K562 (cell line): ENCODE results near the gene INPP1. TPM values are rescaled to one million over a fixed set of nuclear protein-coding genes. Genes with fewer than 3 reads are reported as not detected.
"Not testable (repeated sequence)": the region's sequence is repeated elsewhere in the genome, so short reads cannot be mapped to it uniquely, and the experiment has no call there.

Experiments
- ATAC-seq: fragments of 200-7000 bp; cut with Tn5 transposase; 3 replicates; pipeline ENCODE4 v1.9.1; 2020; ENCODE audit warnings: moderate library complexity
- BruUV-seq: library from RNA; stranded (reverse); fragments of 400-500 nt; replicated peaks from 2 replicates; lab custom pipeline; 2021; lab: Mats Ljungman, UMichigan
- CTCF ChIA-PET: fragments of 300-600 bp; formaldehyde crosslinking; extraction: SDS; loops from one replicate; lab custom pipeline; 2021; ENCODE audit warnings: low intra/inter-chr PET ratio; lab: Yijun Ruan, JAX
- POLR2A ChIA-PET: fragments of 300-600, 350-650 bp; sonication (Branson Sonifier 250); formaldehyde crosslinking; extraction: SDS; loops from one replicate; lab custom pipeline; 2021; ENCODE audit warnings: antibody characterized with exemption, inconsistent platforms; lab: Yijun Ruan, JAX
- DNase-seq, 4 experiments: peaks; one replicate each; pipeline versions ENCODE4 v3.0.0 to v3.0.0-alpha.2; 2011 to 2018; ENCODE audit warnings: low spot score in 3 of 4, mixed read lengths in 3 of 4; ENCODE audit errors: extremely low read depth in 1 of 4
- FAIRE-seq: peaks from 2 replicates; lab custom pipeline; 2011; peaks lifted over from hg19 to GRCh38; lab: Jason Lieb, UNC
- H2AFZ ChIP-seq: 2 replicates; pipeline ENCODE4 v1.6.0; 2011; ENCODE audit warnings: low read depth, low read length, control low read depth, inconsistent platforms
- H3K27ac ChIP-seq: fragments of 200-600 bp; 3 replicates; pipeline ENCODE4 v1.8.0; 2011; ENCODE audit warnings: low read depth, mild to moderate bottlenecking, control low read depth, inconsistent platforms, low read length, moderate library complexity, mixed read lengths; ENCODE audit errors: extremely low read depth
- H3K27me3 ChIP-seq, 2 experiments: fragments of 300-600 bp in 1 of 2; 2 replicates in 1 of 2; 3 replicates in 1 of 2; pipeline versions ENCODE4 v1.6.0 to v1.8.0; 2011; ENCODE audit warnings: inconsistent platforms in 2 of 2, low read length in 2 of 2, mild to moderate bottlenecking in 1 of 2, mixed read lengths in 1 of 2, moderate library complexity in 1 of 2; ENCODE audit not compliant: control insufficient read depth in 2 of 2, insufficient read depth in 2 of 2
- H3K36me3 ChIP-seq: fragments of 300-600 bp; 3 replicates; pipeline ENCODE4 v1.8.0; 2011; ENCODE audit warnings: mild to moderate bottlenecking, low read length, inconsistent platforms; ENCODE audit not compliant: control insufficient read depth, insufficient read depth
- H3K4me1 ChIP-seq, 2 experiments: fragments of 200-600 bp in 1 of 2; replicated peaks in 1 of 2; 2 replicates in 1 of 2; 3 replicates in 1 of 2; pipeline versions ENCODE4 v1.5.1 to v1.8.0; 2011; ENCODE audit warnings: inconsistent platforms in 2 of 2, low read length in 2 of 2, mild to moderate bottlenecking in 1 of 2, mixed read lengths in 1 of 2, moderate library complexity in 1 of 2; ENCODE audit not compliant: control insufficient read depth in 2 of 2, insufficient read depth in 2 of 2
- H3K4me2 ChIP-seq: 2 replicates; pipeline ENCODE4 v1.6.1; 2011; ENCODE audit warnings: low read length, control low read depth, inconsistent platforms, mixed read lengths; ENCODE audit not compliant: insufficient read depth
- H3K4me3 ChIP-seq: fragments of 200-600 bp; sonication (generic), shearing (Covaris generic); 2 replicates; pipeline ENCODE4 v1.5.1; 2016; ENCODE audit warnings: control low read depth, inconsistent platforms
- H3K79me2 ChIP-seq: fragments of 200-600 bp; 3 replicates; pipeline ENCODE4 v1.8.0; 2011; ENCODE audit warnings: low read length, inconsistent platforms; ENCODE audit not compliant: control insufficient read depth, insufficient read depth
- H3K9ac ChIP-seq, 2 experiments: 2 replicates each; pipeline versions ENCODE4 v1.6.0 to v1.6.1; 2011; ENCODE audit warnings: low read depth in 2 of 2, low read length in 2 of 2, control low read depth in 1 of 2, inconsistent platforms in 1 of 2, mild to moderate bottlenecking in 1 of 2, mixed read lengths in 1 of 2; ENCODE audit not compliant: insufficient read depth in 1 of 2
- H3K9me1 ChIP-seq: one replicate; pipeline ENCODE4 v1.6.0; 2011; ENCODE audit warnings: inconsistent platforms, mild to moderate bottlenecking, low read length, moderate library complexity; ENCODE audit not compliant: control insufficient read depth, insufficient read depth
- H3K9me3 ChIP-seq: replicated peaks from 2 replicates; pipeline ENCODE4 v1.5.1; 2011; ENCODE audit warnings: low read depth, low read length, inconsistent platforms; ENCODE audit not compliant: control insufficient read depth, insufficient read depth
- H4K20me1 ChIP-seq: replicated peaks from 2 replicates; pipeline ENCODE4 v1.6.1; 2011; ENCODE audit warnings: low read length, inconsistent platforms, mixed read lengths; ENCODE audit not compliant: control insufficient read depth, insufficient read depth
- ADNP ChIP-seq: fragments of 200-800 bp; sonication (Bioruptor generic); IDR thresholded peaks from 2 replicates; pipeline ENCODE4 v1.6.1; 2016; ENCODE audit warnings: missing genetic modification characterization, missing compliant biosample characterization
- BCOR ChIP-seq: fragments of 450-650 bp; IDR thresholded peaks from 2 replicates; pipeline ENCODE4 v1.6.1; 2016
- CC2D1A ChIP-seq: fragments of 450-650 bp; IDR thresholded peaks from 2 replicates; pipeline ENCODE4 v1.6.1; 2017; ENCODE audit warnings: mild to moderate bottlenecking
- CEBPG ChIP-seq, 3 experiments: fragments of 200-800 bp in 1 of 3; sonication (Bioruptor generic) in 1 of 3; sonication (generic) in 1 of 3; formaldehyde crosslinking in 1 of 3; IDR thresholded peaks in 2 of 3; conservative IDR thresholded peaks in 1 of 3; 2 replicates each; pipeline versions ENCODE4 v1.6.1 to v1.8.0; 2016 to 2022; ENCODE audit warnings: missing compliant biosample characterization in 2 of 3, missing genetic modification characterization in 2 of 3, mild to moderate bottlenecking in 1 of 3, missing genetic modification reagents in 1 of 3
- SMARCA5 ChIP-seq: fragments of 450-650 bp; IDR thresholded peaks from 2 replicates; pipeline ENCODE4 v1.6.1; 2016
- SMARCC2 ChIP-seq: fragments of 450-650 bp; IDR thresholded peaks from 2 replicates; pipeline ENCODE4 v1.6.1; 2017; ENCODE audit warnings: antibody characterized with exemption, moderate library complexity, mild to moderate bottlenecking, low read depth
- WGBS: fragments of 100-300 bp; shearing (Covaris generic); methylation state at CpG from one replicate; pipeline ENCODE4 v1.1.6; 2016; ENCODE audit warnings: low coverage, mixed read lengths; ENCODE audit not compliant: insufficient coverage; ENCODE audit errors: missing lambda C conversion rate; 5-methylcytosine and 5-hydroxymethylcytosine counted together
- in situ Hi-C: fragments of 300-500 bp; cut with MboI; formaldehyde crosslinking; loops from 4 replicates; pipeline ENCODE4 v1.15.0; 2018; ENCODE audit warnings: inconsistent platforms, mixed read lengths
- intact Hi-C: fragments of 100-400 bp; cut with micrococcal nuclease; formaldehyde crosslinking; loops from 2 replicates; pipeline ENCODE4 v1.14.2; 2022
- polyA plus RNA-seq, 8 experiments: library from polyadenylated mRNA; depleted of rRNA in 4 of 8; stranded (reverse) in 5 of 8; unstranded in 3 of 8; fragments of >200 nt; fragmentation: Nextera tagmentation in 2 of 8; fragmentation: Illumina TruSeq in 1 of 8; extraction: Ambion mirVana in 2 of 8; extraction: Trizol in 1 of 8; gene quantifications; 2 replicates each; pipeline versions ENCODE4 v1.2.1 to v1.2.3, GENCODE V29; 2011 to 2014; ENCODE audit warnings: inconsistent platforms in 1 of 8, missing spikeins in 1 of 8
- total RNA-seq, 7 experiments: library from RNA; depleted of rRNA in 6 of 7; stranded (reverse); fragments of >200 nt in 6 of 7; fragmentation: Illumina TruSeq in 2 of 7; extraction: Trizol in 2 of 7; gene quantifications; 2 replicates each; pipeline versions ENCODE4 v1.2.1 to v1.2.3, GENCODE V29; 2011 to 2021; ENCODE audit warnings: low replicate concordance in 1 of 7

Gene INPP1
- total and polyA plus RNA-seq, 9 of the 15 experiments (the other 6 are each of a cell fraction or from before 2014, with no cell fraction given): 3.7 to 11.8 (median 6.5) TPM

- TF ChIP-seq CEBPG (CRISPR knock-in tag; IDR thresholded peaks at IDR 0.05): no peak
- TF ChIP-seq CEBPG (tag; conservative IDR thresholded peaks at IDR 0.05 in 1 of 2, IDR thresholded peaks at IDR 0.05 in 1 of 2): peak; percentile 77 to 81
These were observed 8.2 kb upstream of the INPP1 start (continued) for GRCh38 chr2:190335225-190335559.

GRCh38 chr2:190335584-190335983 is 7.8 kb upstream of the INPP1 start:
- TF ChIP-seq SMARCC2 (0 out of 2 replicates have a peak, but pooled peaks have one; percentile 7), BCOR (0 out of 2 replicates have a peak, but pooled peaks have one; percentile 39), SMARCA5 (0 out of 2 replicates have a peak, but pooled peaks have one; percentile 50), ADNP (tag) (0 out of 2 replicates have a peak, but pooled peaks have one; percentile 22), CC2D1A (0 out of 2 replicates have a peak, but pooled peaks have one; percentile 28)
- Histone ChIP-seq H2AFZ (peak overlapping the region; percentile 1; the same call in 1 of the 2 replicates), H3K4me3 (peak overlapping the region; percentile 31; the same call in 1 of the 2 replicates), H3K4me1 (peaks cover 5 to 14% of the 10 kb centered on the region in 2 experiments; a peak in 4 of 5 replicates), H3K4me2 (peak overlapping the region; percentile 76; the same call in 1 of the 2 replicates), H3K27ac (peak overlapping the region; percentile 82; the same call in 2 of the 3 replicates), H3K9ac (peak overlapping the region in 1 of 2 experiments; percentile 72; a peak in 2 of 4 replicates)
- DNase-seq, H3K9me3 ChIP-seq, CTCF ChIA-PET, H4K20me1 ChIP-seq, H3K9me1 ChIP-seq, BruUV-seq, ATAC-seq, H3K36me3 ChIP-seq, in situ Hi-C loops, H3K79me2 ChIP-seq, H3K27me3 ChIP-seq, POLR2A ChIA-PET: not testable (repeated sequence)
- intact Hi-C loops: loop anchor here (2.0 to 10.0 kb wide), 3 partner anchors 17 to 469 kb away; no protein-coding TSS in a partner anchor
- WGBS: 66% methylated on average over 4 of the region's 4 CpGs
- peak; percentile 48 for FAIRE-seq
